Heart left ventricle (tissue), 16 donors: Measurements from ENCODE around the gene SLC25A52. TPM values are rescaled to one million over a fixed set of nuclear protein-coding genes. Genes with fewer than 3 reads are reported as not detected.

ENCODE experiments used
- ATAC-seq, 4 donors: fragments of 200-7000 bp; cut with Tn5 transposase; one replicate each; pipeline ENCODE4 v1.9.1; 2020 to 2022; ENCODE audit warnings: moderate library complexity in 4 of 4, mild to moderate bottlenecking in 3 of 4, moderate number of reproducible peaks in 1 of 4
- DNase-seq, 5 donors: peaks; one replicate each; pipeline ENCODE4 v3.0.0-alpha.2; 2020
- H3K27ac ChIP-seq, 12 donors: fragments of 200-600 bp; sonication (generic) in 4 of 12; one replicate each; pipeline versions ENCODE4 v1.5.0 to v1.8.0; 2016 to 2022; ENCODE audit warnings: mild to moderate bottlenecking in 2 of 12
- H3K27me3 ChIP-seq, 9 donors: fragments of 200-600 bp; sonication (generic) in 2 of 9; one replicate each; pipeline versions ENCODE4 v1.5.1 to v1.8.0; 2016 to 2022; ENCODE audit warnings: mild to moderate bottlenecking in 3 of 9
- H3K36me3 ChIP-seq, 9 donors: fragments of 200-600 bp; sonication (generic) in 2 of 9; one replicate each; pipeline versions ENCODE4 v1.5.0 to v1.8.0; 2018 to 2022; ENCODE audit warnings: mild to moderate bottlenecking in 2 of 9
- H3K4me1 ChIP-seq, 12 donors: fragments of 200-600 bp; sonication (generic) in 4 of 12; one replicate each; pipeline versions ENCODE4 v1.5.0 to v1.8.0; 2016 to 2022; ENCODE audit warnings: mild to moderate bottlenecking in 3 of 12
- H3K4me3 ChIP-seq, 12 donors: fragments of 200-600 bp; sonication (generic) in 4 of 12; one replicate each; pipeline versions ENCODE4 v1.5.0 to v1.8.0; 2017 to 2022; ENCODE audit warnings: mild to moderate bottlenecking in 9 of 12, moderate library complexity in 4 of 12
- H3K9me3 ChIP-seq, 12 donors: fragments of 200-600 bp; sonication (generic) in 4 of 12; one replicate each; pipeline versions ENCODE4 v1.5.0 to v1.8.0; 2016 to 2022; ENCODE audit warnings: mild to moderate bottlenecking in 1 of 12
- POLR2A ChIP-seq, 2 donors: fragments of 450-650 bp; IDR thresholded peaks; one replicate each; pipeline ENCODE4 v1.6.1; 2017; ENCODE audit warnings: antibody characterized with exemption in 2 of 2, mild to moderate bottlenecking in 2 of 2, moderate library complexity in 2 of 2
- WGBS, 4 donors: extraction: QIAGEN DNeasy Blood & Tissue Kit in 2 of 4; methylation state at CpG; one replicate each; pipeline versions ENCODE4 v1.1.5 to v1.1.7; 2013 to 2018; 5-methylcytosine and 5-hydroxymethylcytosine counted together
- intact Hi-C, 10 donors: fragments of 100-400 bp; cut with DNase I; formaldehyde crosslinking; loops; one replicate each; pipeline versions ENCODE4 v1.11.1 to v1.14.2; 2022
- polyA plus RNA-seq, 2 donors: library from polyadenylated mRNA; stranded (reverse); fragments of 200-250 nt; gene quantifications; one replicate each; pipeline ENCODE4 v1.2.3, GENCODE V29; 2013
- total RNA-seq, 9 donors: library from RNA; depleted of rRNA in 2 of 9; stranded (reverse); fragments of >200 nt in 2 of 9; fragmentation: NEBNext Ultra II Directional in 3 of 9; extraction: Animal tissue kit (Norgen Biotek cat#: 25700) in 3 of 9; gene quantifications; one replicate each; pipeline versions ENCODE4 v1.1.0 to v1.2.4, GENCODE V29; 2016 to 2023
- TF ChIP-seq, protein P1 (sequence below), 12 donors: fragments of 200-600 bp; sonication (generic) in 4 of 12; IDR thresholded peaks; one replicate each; pipeline versions ENCODE4 v1.5.0 to v1.8.0; 2018 to 2022; ENCODE audit warnings: antibody characterized with exemption in 12 of 12, mild to moderate bottlenecking in 5 of 12
- donor health status: ischemic (EF 13 %, LVEDD 7.1; RV severe dilation, severe dysfunction).
- donor health status: healthy with polysubstance abuse.
- donor health status: DM: no; HTN: yes; CAD: no.
- donor health status: DM: no; HTN: no; CAD: no.
- donor health status: ischemic (EF 25% LVEDD 6.9; RV normal size, moderate dysfunction).
- donor health status: ischemic (EF 25% LVEDD 5.7; RV mildly dilated, moderate dysfunction).
- donor health status: healthy.
- donor health status: DM: yes; HTN: yes; CAD: no.
- donor health status: ischemic (EF 35%, LVEDD 5.7; RV mildly dilated, moderate dysfunction).
- donor health status: nonischemic (EF 11% LVEDD 7.7; RV severe dilation, severe dysfunction).
- donor health status: DM: yes; HTN: yes; CAD: no.
- donor health status: PGD.
- donor health status: ischemic (EF 29% LVEDD 5.4; RV normal size, mild dysfunction).
- donor health status: nonischemic (EF 23%, LVEDD 6.1; RV moderate dilation, normal function).

SLC25A52 gene
- total and polyA plus RNA-seq, 11 donors: not detected

DNA sequence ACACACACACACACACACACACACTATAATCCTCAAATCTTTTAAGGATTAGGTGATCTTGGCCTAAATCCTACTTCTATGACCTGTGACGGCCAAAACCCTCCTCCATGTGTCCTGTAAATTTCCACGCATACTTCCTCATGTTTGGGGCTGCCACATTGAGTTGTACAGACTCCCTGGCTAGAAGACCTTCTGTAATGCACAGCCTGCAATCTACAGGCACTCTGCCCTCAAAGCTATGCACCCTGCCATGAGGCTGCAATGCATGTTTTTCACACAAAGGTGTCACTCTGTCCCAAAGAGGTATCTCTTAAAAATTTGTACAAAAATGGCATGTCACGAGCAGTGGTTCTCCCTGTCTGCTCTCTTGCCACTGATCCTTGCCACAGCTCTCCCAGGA, 49.9 kb downstream of the SLC25A52 start:
- WGBS, 4 donors: 74 to 85% (median 74%) methylated on average over 3 of the region's 3 CpGs
- no peak for ATAC-seq
- intact Hi-C loops: no loop called here
- Histone ChIP-seq H3K27me3 (no peaks in the 10 kb centered on the region), H3K4me1 (no peaks in the 10 kb centered on the region), H3K36me3 (no peaks in the 10 kb centered on the region), H3K9me3 (peaks cover 0 to 5% (median 0%) of the 10 kb centered on the region in 12 donors), H3K4me3 (no peak overlapping the region), H3K27ac (no peak overlapping the region)
- DNase-seq: no peak
- no peak for TF ChIP-seq POLR2A (IDR thresholded peaks at IDR 0.05)
- TF ChIP-seq, protein P1, sequence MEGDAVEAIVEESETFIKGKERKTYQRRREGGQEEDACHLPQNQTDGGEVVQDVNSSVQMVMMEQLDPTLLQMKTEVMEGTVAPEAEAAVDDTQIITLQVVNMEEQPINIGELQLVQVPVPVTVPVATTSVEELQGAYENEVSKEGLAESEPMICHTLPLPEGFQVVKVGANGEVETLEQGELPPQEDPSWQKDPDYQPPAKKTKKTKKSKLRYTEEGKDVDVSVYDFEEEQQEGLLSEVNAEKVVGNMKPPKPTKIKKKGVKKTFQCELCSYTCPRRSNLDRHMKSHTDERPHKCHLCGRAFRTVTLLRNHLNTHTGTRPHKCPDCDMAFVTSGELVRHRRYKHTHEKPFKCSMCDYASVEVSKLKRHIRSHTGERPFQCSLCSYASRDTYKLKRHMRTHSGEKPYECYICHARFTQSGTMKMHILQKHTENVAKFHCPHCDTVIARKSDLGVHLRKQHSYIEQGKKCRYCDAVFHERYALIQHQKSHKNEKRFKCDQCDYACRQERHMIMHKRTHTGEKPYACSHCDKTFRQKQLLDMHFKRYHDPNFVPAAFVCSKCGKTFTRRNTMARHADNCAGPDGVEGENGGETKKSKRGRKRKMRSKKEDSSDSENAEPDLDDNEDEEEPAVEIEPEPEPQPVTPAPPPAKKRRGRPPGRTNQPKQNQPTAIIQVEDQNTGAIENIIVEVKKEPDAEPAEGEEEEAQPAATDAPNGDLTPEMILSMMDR (IDR thresholded peaks at IDR 0.05): no peak

Other genes starting within 250 kb of the SLC25A52 start
- gene TTR, start 169.0 kb downstream of the SLC25A52 start, total RNA-seq: not detected
- under 1 TPM in 1 of 2 donors, not detected in 1; 0.19 TPM for gene TTR, start 169.0 kb downstream of the SLC25A52 start, polyA plus RNA-seq
- 10 to 100 TPM in 2 of 9 donors, 1 to 10 TPM in 7; 3.3 to 11.9 (median 7.0) TPM for gene B4GALT6, start 76.3 kb downstream of the SLC25A52 start, total RNA-seq
- gene B4GALT6, start 76.3 kb downstream of the SLC25A52 start, polyA plus RNA-seq: 1 to 10 TPM; 1.3 to 1.7 TPM
- gene TRAPPC8, start 182.2 kb upstream of the SLC25A52 start, total RNA-seq: 10 to 100 TPM; 25.5 to 41.9 (median 31.0) TPM
- gene TRAPPC8, start 182.2 kb upstream of the SLC25A52 start, polyA plus RNA-seq: 10 to 100 TPM in 1 of 2 donors, 1 to 10 TPM in 1; 9.5 to 20.1 TPM